HG03097 (cell line): Measurements from ENCODE around the gene TRMT10B.
A peak's percentile ranks its signal among the peaks of the same experiment; 100 is the strongest.
"Not testable (repeated sequence)": the region's sequence is repeated elsewhere in the genome, so short reads cannot be mapped to it uniquely, and the experiment has no call there.

Experiments
- ATAC-seq: cut with Tn5 transposase; IDR thresholded peaks from one replicate; pipeline ENCODE4 v1.9.1; 2021; ENCODE audit not compliant: unreplicated experiment, low FRiP score

Gene TRMT10B

GRCh38 chr9:37749129-37749528, 4.5 kb upstream of the TRMT10B start:
- ATAC-seq, result no peak

GRCh38 chr9:37751186-37751585, 2.4 kb upstream of the TRMT10B start:
- ATAC-seq, result no peak

- ATAC-seq, result not testable (repeated sequence)
Measured at GRCh38 chr9:37751704-37752103, 1.9 kb upstream of the TRMT10B start.

- not testable (repeated sequence) for ATAC-seq
Measured at GRCh38 chr9:37752112-37752511, 1.5 kb upstream of the TRMT10B start.

- ATAC-seq, result no peak
Measured at GRCh38 chr9:37752642-37753488, 740 bp upstream of the TRMT10B start.

GRCh38 chr9:37758747-37759146, 5.1 kb downstream of the TRMT10B start:
- no peak for ATAC-seq

- ATAC-seq, result no peak
Measured at GRCh38 chr9:37760416-37761161, 7.0 kb downstream of the TRMT10B start.

GRCh38 chr9:37761511-37761910, 7.9 kb downstream of the TRMT10B start:
- ATAC-seq, result no peak

- not testable (repeated sequence) for ATAC-seq
Measured at GRCh38 chr9:37765263-37765662, 11.7 kb downstream of the TRMT10B start.

- no peak for ATAC-seq
Measured at GRCh38 chr9:37769306-37769705, 15.7 kb downstream of the TRMT10B start.

GRCh38 chr9:37769995-37770394, 16.4 kb downstream of the TRMT10B start:
- ATAC-seq, result no peak

- ATAC-seq, result no peak
Measured at GRCh38 chr9:37775216-37775919, 21.8 kb downstream of the TRMT10B start.

GRCh38 chr9:37776328-37776727, 22.7 kb downstream of the TRMT10B start:
- ATAC-seq, result no peak

GRCh38 chr9:37778534-37778933, 24.9 kb downstream of the TRMT10B start:
- ATAC-seq, result no peak

GRCh38 chr9:37784291-37784615, 30.6 kb downstream of the TRMT10B start:
- no peak for ATAC-seq

- peak; percentile 65 for ATAC-seq
Measured at GRCh38 chr9:37784616-37785483, 31.2 kb downstream of the TRMT10B start, which contains the start of gene EXOSC3. TSS of gene EXOSC3 (minus strand) at chr9:37785064. CDS start at chr9:37785044, 20 bp downstream.

- ATAC-seq, result no peak
Measured at GRCh38 chr9:37787059-37787458, 33.5 kb downstream of the TRMT10B start.

GRCh38 chr9:37788332-37788731, 34.7 kb downstream of the TRMT10B start:
- ATAC-seq, result no peak

- no peak for ATAC-seq
Measured at GRCh38 chr9:37790096-37790495, 36.5 kb downstream of the TRMT10B start.

GRCh38 chr9:37792122-37792521, 38.5 kb downstream of the TRMT10B start:
- no peak for ATAC-seq
